Measurements from ENCODE around the gene C4orf50. TPM values are rescaled to one million over a fixed set of nuclear protein-coding genes. Genes with fewer than 3 reads are reported as not detected.

Gene C4orf50
- polyA plus RNA-seq, 3 donors: not detected

GRCh38 chr4:5881340-5881739 is 136.9 kb downstream of the C4orf50 start:
- peaks cover 0 to 5% (median 0%) of the 10 kb centered on the region in 7 donors for H3K9me3 Mint-ChIP-seq
- intact Hi-C loops (cut with micrococcal nuclease): no loop called here
- H2AFZ ChIP-seq (ENCODE audit: insufficient read depth, low read depth, low read length, poor library complexity, severe bottlenecking): no peak overlapping the region
- H3K4me2 ChIP-seq (replicated peaks; ENCODE audit: extremely low read depth, low read length, poor library complexity, severe bottlenecking): no peak overlapping the region
- 44% methylated on average over 4 of the region's 4 CpGs for WGBS (ENCODE audit: insufficient coverage)
- H3K9ac ChIP-seq (ENCODE audit: insufficient read depth, low read length, poor library complexity, severe bottlenecking): no peak overlapping the region
- peaks cover 5 to 22% (median 16%) of the 10 kb centered on the region in 3 donors for H3K27me3 Mint-ChIP-seq (ENCODE audit: low read depth in 3 of 3)
- H3K9me3 ChIP-seq (replicated peaks in 1 of 2; ENCODE audit: control insufficient read depth in 1 of 2, insufficient read depth in 1 of 2, low read length in 2 of 2): no peaks in the 10 kb centered on the region
- H3K36me3 ChIP-seq (replicated peaks in 1 of 2; ENCODE audit: control insufficient read depth in 1 of 2, insufficient read depth in 2 of 2, low read length in 2 of 2): no peaks in the 10 kb centered on the region
- no peak overlapping the region for H3K27ac Mint-ChIP-seq
- no peak overlapping the region for H3K4me3 Mint-ChIP-seq
- H3K36me3 Mint-ChIP-seq: no peaks in the 10 kb centered on the region
- H3K4me3 ChIP-seq (replicated peaks in 1 of 3; ENCODE audit: low read depth in 2 of 3, low read length in 3 of 3): no peak overlapping the region
- H3K4me1 Mint-ChIP-seq: no peaks in the 10 kb centered on the region
- H4K20me1 ChIP-seq (ENCODE audit: insufficient read depth, low read length): no peaks in the 10 kb centered on the region
- H3K27me3 ChIP-seq (ENCODE audit: control insufficient read depth in 2 of 2, insufficient read depth in 2 of 2, low read length in 2 of 2): peaks cover 0 to 6% of the 10 kb centered on the region in 2 donors
- no peak for DNase-seq
- H3K27ac ChIP-seq (ENCODE audit: low read depth in 1 of 2, low read length in 2 of 2): no peak overlapping the region
- H3K79me2 ChIP-seq (ENCODE audit: insufficient read depth, low read length): no peaks in the 10 kb centered on the region
- H3K4me1 ChIP-seq (ENCODE audit: control insufficient read depth in 1 of 2, insufficient read depth in 2 of 2, low read length in 2 of 2): no peaks in the 10 kb centered on the region
- TF ChIP-seq, protein P1, sequence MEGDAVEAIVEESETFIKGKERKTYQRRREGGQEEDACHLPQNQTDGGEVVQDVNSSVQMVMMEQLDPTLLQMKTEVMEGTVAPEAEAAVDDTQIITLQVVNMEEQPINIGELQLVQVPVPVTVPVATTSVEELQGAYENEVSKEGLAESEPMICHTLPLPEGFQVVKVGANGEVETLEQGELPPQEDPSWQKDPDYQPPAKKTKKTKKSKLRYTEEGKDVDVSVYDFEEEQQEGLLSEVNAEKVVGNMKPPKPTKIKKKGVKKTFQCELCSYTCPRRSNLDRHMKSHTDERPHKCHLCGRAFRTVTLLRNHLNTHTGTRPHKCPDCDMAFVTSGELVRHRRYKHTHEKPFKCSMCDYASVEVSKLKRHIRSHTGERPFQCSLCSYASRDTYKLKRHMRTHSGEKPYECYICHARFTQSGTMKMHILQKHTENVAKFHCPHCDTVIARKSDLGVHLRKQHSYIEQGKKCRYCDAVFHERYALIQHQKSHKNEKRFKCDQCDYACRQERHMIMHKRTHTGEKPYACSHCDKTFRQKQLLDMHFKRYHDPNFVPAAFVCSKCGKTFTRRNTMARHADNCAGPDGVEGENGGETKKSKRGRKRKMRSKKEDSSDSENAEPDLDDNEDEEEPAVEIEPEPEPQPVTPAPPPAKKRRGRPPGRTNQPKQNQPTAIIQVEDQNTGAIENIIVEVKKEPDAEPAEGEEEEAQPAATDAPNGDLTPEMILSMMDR (IDR thresholded peaks at IDR 0.05): no peak

GRCh38 chr4:5878359-5878758 is 139.9 kb downstream of the C4orf50 start:
- Histone ChIP-seq H3K9me3 (replicated peaks in 1 of 2; ENCODE audit: control insufficient read depth in 1 of 2, insufficient read depth in 1 of 2, low read length in 2 of 2) (no peaks in the 10 kb centered on the region), H3K79me2 (ENCODE audit: insufficient read depth, low read length) (no peaks in the 10 kb centered on the region), H3K36me3 (replicated peaks in 1 of 2; ENCODE audit: control insufficient read depth in 1 of 2, insufficient read depth in 2 of 2, low read length in 2 of 2) (no peaks in the 10 kb centered on the region), H2AFZ (ENCODE audit: insufficient read depth, low read depth, low read length, poor library complexity, severe bottlenecking) (no peak overlapping the region), H3K27ac (ENCODE audit: low read depth in 1 of 2, low read length in 2 of 2) (no peak overlapping the region), H3K9ac (ENCODE audit: insufficient read depth, low read length, poor library complexity, severe bottlenecking) (no peak overlapping the region), H3K27me3 (ENCODE audit: control insufficient read depth in 2 of 2, insufficient read depth in 2 of 2, low read length in 2 of 2) (no peaks in the 10 kb centered on the region), H3K4me2 (replicated peaks; ENCODE audit: extremely low read depth, low read length, poor library complexity, severe bottlenecking) (no peak overlapping the region), H3K4me3 (replicated peaks in 1 of 3; ENCODE audit: low read depth in 2 of 3, low read length in 3 of 3) (no peak overlapping the region), H3K4me1 (ENCODE audit: control insufficient read depth in 1 of 2, insufficient read depth in 2 of 2, low read length in 2 of 2) (no peaks in the 10 kb centered on the region), H4K20me1 (ENCODE audit: insufficient read depth, low read length) (no peaks in the 10 kb centered on the region)
- intact Hi-C loops (cut with micrococcal nuclease): no loop called here
- Mint-ChIP-seq H3K36me3 (no peaks in the 10 kb centered on the region), H3K4me1 (no peaks in the 10 kb centered on the region), H3K9me3 (peaks cover 0 to 6% (median 0%) of the 10 kb centered on the region in 7 donors), H3K4me3 (no peak overlapping the region), H3K27me3 (ENCODE audit: low read depth in 3 of 3) (peaks cover 2 to 14% (median 9%) of the 10 kb centered on the region in 3 donors), H3K27ac (no peak overlapping the region)
- TF ChIP-seq, protein P1 (IDR thresholded peaks at IDR 0.05): no peak
- WGBS (ENCODE audit: insufficient coverage): no CpG with 5 or more reads among the region's 6 CpGs
- DNase-seq: no peak
